Suprapubic skin (tissue), 4 donors: ENCODE results near the gene AVL9. TPM values are rescaled to one million over a fixed set of nuclear protein-coding genes. Genes with fewer than 3 reads are reported as not detected.

Experiments used
- DNase-seq, 2 donors: peaks; one replicate each; pipeline ENCODE4 v3.0.0-alpha.2; 2019; ENCODE audit warnings: low spot score in 2 of 2
- H3K27ac ChIP-seq: fragments of 200-600 bp; sonication (generic); one replicate; pipeline ENCODE4 v1.5.1; 2019
- H3K27me3 ChIP-seq: fragments of 200-600 bp; sonication (generic); one replicate; pipeline ENCODE4 v1.5.1; 2019
- H3K36me3 ChIP-seq: fragments of 200-600 bp; sonication (generic); one replicate; pipeline ENCODE4 v1.5.1; 2019
- H3K4me1 ChIP-seq: fragments of 200-600 bp; sonication (generic); one replicate; pipeline ENCODE4 v1.5.1; 2019
- H3K4me3 ChIP-seq: fragments of 200-600 bp; sonication (generic); one replicate; pipeline ENCODE4 v1.5.1; 2019; ENCODE audit warnings: mild to moderate bottlenecking
- H3K9me3 ChIP-seq: fragments of 200-600 bp; sonication (generic); one replicate; pipeline ENCODE4 v1.5.1; 2019
- EP300 ChIP-seq: sonication (generic); formaldehyde crosslinking; IDR thresholded peaks from one replicate; pipeline ENCODE4 v1.6.1; 2017; ENCODE audit warnings: antibody characterized with exemption
- POLR2A ChIP-seq, 2 donors: fragments of 450-650 bp; IDR thresholded peaks; one replicate each; pipeline ENCODE4 v1.6.1; 2017; ENCODE audit warnings: antibody characterized with exemption in 2 of 2, mild to moderate bottlenecking in 2 of 2, moderate library complexity in 2 of 2
- POLR2AphosphoS5 ChIP-seq, 3 donors: sonication (generic); formaldehyde crosslinking; IDR thresholded peaks; one replicate each; pipeline ENCODE4 v1.6.1; 2017; ENCODE audit warnings: antibody characterized with exemption in 3 of 3
- WGBS: methylation state at CpG from one replicate; pipeline ENCODE4 v1.1.5; 2018; 5-methylcytosine and 5-hydroxymethylcytosine counted together
- total RNA-seq, 4 donors: library from RNA; depleted of rRNA; stranded (reverse); fragments of >200 nt; gene quantifications; one replicate each; pipeline ENCODE4 v1.1.0, GENCODE V29; 2016
- TF ChIP-seq, protein P1 (sequence below), 2 donors: fragments of 200-600 bp in 1 of 2; fragments of 450-650 bp in 1 of 2; sonication (generic) in 1 of 2; IDR thresholded peaks; one replicate each; pipeline ENCODE4 v1.5.1; 2016 to 2019; ENCODE audit warnings: antibody characterized with exemption in 2 of 2, mild to moderate bottlenecking in 1 of 2, moderate library complexity in 1 of 2

Gene AVL9
- total RNA-seq, 4 donors from 2014 or later, result 22.5 to 42.2 (median 24.8) TPM

- Histone ChIP-seq H3K27me3 (no peaks in the 10 kb centered on the region), H3K4me1 (peaks cover 4% of the 10 kb centered on the region), H3K9me3 (no peaks in the 10 kb centered on the region), H3K4me3 (no peak overlapping the region), H3K36me3 (no peaks in the 10 kb centered on the region), H3K27ac (no peak overlapping the region)
- WGBS, result 91% methylated on average over 2 of the region's 2 CpGs
- DNase-seq, result no peak
- TF ChIP-seq POLR2AphosphoS5 (IDR thresholded peaks at IDR 0.05) (no peak), EP300 (no peak), POLR2A (IDR thresholded peaks at IDR 0.05) (no peak)
- TF ChIP-seq, protein P1, sequence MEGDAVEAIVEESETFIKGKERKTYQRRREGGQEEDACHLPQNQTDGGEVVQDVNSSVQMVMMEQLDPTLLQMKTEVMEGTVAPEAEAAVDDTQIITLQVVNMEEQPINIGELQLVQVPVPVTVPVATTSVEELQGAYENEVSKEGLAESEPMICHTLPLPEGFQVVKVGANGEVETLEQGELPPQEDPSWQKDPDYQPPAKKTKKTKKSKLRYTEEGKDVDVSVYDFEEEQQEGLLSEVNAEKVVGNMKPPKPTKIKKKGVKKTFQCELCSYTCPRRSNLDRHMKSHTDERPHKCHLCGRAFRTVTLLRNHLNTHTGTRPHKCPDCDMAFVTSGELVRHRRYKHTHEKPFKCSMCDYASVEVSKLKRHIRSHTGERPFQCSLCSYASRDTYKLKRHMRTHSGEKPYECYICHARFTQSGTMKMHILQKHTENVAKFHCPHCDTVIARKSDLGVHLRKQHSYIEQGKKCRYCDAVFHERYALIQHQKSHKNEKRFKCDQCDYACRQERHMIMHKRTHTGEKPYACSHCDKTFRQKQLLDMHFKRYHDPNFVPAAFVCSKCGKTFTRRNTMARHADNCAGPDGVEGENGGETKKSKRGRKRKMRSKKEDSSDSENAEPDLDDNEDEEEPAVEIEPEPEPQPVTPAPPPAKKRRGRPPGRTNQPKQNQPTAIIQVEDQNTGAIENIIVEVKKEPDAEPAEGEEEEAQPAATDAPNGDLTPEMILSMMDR (IDR thresholded peaks at IDR 0.05), result no peak
These were observed 24.5 kb downstream of the AVL9 start for GRCh38 chr7:32519763-32520162.

DNA sequence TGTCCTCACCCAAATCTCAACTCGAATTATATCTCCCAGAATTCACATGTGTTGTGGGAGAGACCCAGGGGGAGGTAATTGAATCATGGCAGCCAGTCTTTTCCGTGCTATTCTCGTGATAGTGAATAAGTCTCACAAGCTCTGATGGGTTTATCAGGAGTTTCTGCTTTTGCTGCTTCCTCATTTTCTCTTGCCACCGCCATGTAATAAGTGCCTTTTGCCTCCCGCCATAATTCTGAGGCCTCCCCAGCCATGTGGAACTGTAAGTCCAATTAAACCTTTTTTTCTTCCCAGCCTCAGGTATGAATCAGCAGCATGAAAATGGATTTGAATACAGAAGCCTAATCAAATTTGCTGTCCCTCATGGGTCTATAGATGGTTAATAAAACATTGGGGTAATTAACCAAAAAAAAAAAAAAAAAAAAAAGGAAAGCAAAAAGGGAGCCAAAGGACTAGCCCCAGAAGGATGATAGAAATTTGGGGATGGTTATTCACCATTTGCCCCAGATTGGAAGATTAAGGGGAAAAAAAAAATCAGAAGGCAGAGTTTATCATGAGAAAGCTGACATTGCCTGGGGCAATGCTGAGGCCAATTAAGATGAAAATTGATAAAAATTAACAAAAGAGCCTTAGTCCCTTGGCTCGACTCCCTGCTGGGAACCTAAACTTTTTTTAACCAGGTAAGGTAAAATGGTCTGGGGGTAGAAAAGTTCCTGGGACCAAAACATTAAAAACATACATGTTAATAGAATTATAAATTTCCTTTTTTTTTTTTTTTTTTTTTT lies 27.6 kb downstream of the AVL9 start:
- DNase-seq, result no peak
- H3K36me3 ChIP-seq, result no peaks in the 10 kb centered on the region

GRCh38 chr7:32524631-32525030 lies 29.3 kb downstream of the AVL9 start:
- no peak overlapping the region for H3K27ac ChIP-seq
- no peaks in the 10 kb centered on the region for H3K27me3 ChIP-seq
- TF ChIP-seq POLR2AphosphoS5 (IDR thresholded peaks at IDR 0.05) (no peak), EP300 (no peak), POLR2A (IDR thresholded peaks at IDR 0.05) (no peak)
- TF ChIP-seq, protein P1 (IDR thresholded peaks at IDR 0.05), result no peak

More for the DNA sequence above, 27.6 kb downstream of the AVL9 start:
- Histone ChIP-seq H3K9me3 (no peaks in the 10 kb centered on the region), H3K4me1 (peaks cover 3% of the 10 kb centered on the region), H3K27me3 (no peaks in the 10 kb centered on the region), H3K27ac (no peak overlapping the region), H3K4me3 (no peak overlapping the region)
- TF ChIP-seq POLR2A (IDR thresholded peaks at IDR 0.05) (no peak), EP300 (no peak), POLR2AphosphoS5 (IDR thresholded peaks at IDR 0.05) (no peak)
- TF ChIP-seq, protein P1 (IDR thresholded peaks at IDR 0.05), result no peak
- WGBS, result 91% methylated on average over 6 of the region's 6 CpGs

GRCh38 chr7:32525839-32526238 lies 30.6 kb downstream of the AVL9 start:
- Histone ChIP-seq H3K9me3 (no peaks in the 10 kb centered on the region), H3K4me3 (no peak overlapping the region), H3K36me3 (no peaks in the 10 kb centered on the region), H3K4me1 (peaks cover 3% of the 10 kb centered on the region), H3K27me3 (no peaks in the 10 kb centered on the region), H3K27ac (no peak overlapping the region)
- no peak for DNase-seq
- WGBS, result 90% methylated on average over 4 of the region's 4 CpGs
- TF ChIP-seq POLR2A (IDR thresholded peaks at IDR 0.05), result no peak

More at GRCh38 chr7:32524631-32525030, 29.3 kb downstream of the AVL9 start:
- H3K9me3 ChIP-seq, result no peaks in the 10 kb centered on the region
- peaks cover 3% of the 10 kb centered on the region for H3K4me1 ChIP-seq
- no peak for DNase-seq
- H3K36me3 ChIP-seq, result no peaks in the 10 kb centered on the region
- H3K4me3 ChIP-seq, result no peak overlapping the region

GRCh38 chr7:32531402-32531801 lies 36.1 kb downstream of the AVL9 start:
- H3K9me3 ChIP-seq, result no peaks in the 10 kb centered on the region
- no peak overlapping the region for H3K27ac ChIP-seq
- H3K36me3 ChIP-seq, result peaks cover 7% of the 10 kb centered on the region
- TF ChIP-seq POLR2A (IDR thresholded peaks at IDR 0.05) (no peak), POLR2AphosphoS5 (IDR thresholded peaks at IDR 0.05) (no peak), EP300 (no peak)
- TF ChIP-seq, protein P1 (IDR thresholded peaks at IDR 0.05), result no peak
- H3K4me3 ChIP-seq, result no peak overlapping the region
- peaks cover 7% of the 10 kb centered on the region for H3K4me1 ChIP-seq
- WGBS, result 91% methylated on average over 13 of the region's 13 CpGs
- no peaks in the 10 kb centered on the region for H3K27me3 ChIP-seq
- no peak for DNase-seq
